Measurements from ENCODE around the gene TTC39B. TPM values are rescaled to one million over a fixed set of nuclear protein-coding genes. Genes with fewer than 3 reads are reported as not detected.

TTC39B gene
- total RNA-seq, 1 donor from 2014 or later: 7.0 TPM

DNA sequence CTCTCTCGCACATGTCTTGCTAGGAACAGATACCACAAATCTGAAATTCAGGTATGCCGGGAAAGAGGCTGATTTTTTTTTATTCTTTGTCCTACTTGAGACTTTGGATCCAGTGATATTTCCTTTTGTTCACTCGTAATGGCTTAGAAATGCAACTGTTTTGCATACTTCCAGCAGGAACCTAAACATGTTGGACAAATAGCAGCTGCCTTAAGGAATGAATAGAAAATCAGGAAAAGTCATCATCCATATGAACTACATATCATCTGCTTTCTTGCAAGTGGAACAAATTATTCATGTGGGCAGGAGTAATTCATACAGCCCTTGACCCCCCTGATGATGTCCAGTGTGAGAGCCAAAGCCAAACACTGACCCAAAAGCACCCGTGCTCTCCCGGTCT is 17.4 kb downstream of the TTC39B start:
- no peaks in the 10 kb centered on the region for H4K20me1 ChIP-seq (ENCODE audit: insufficient read depth, low read length)
- peaks cover 3% of the 10 kb centered on the region for H3K9me3 Mint-ChIP-seq (ENCODE audit: unreplicated experiment)
- peaks cover 5% of the 10 kb centered on the region for H3K36me3 Mint-ChIP-seq (ENCODE audit: low read depth, unreplicated experiment)
- no peaks in the 10 kb centered on the region for H3K4me1 ChIP-seq (ENCODE audit: insufficient read depth, low read length)
- FAIRE-seq (no peak), DNase-seq (ENCODE audit: low read depth) (no peak)
- no peak overlapping the region for H3K4me2 ChIP-seq (ENCODE audit: low read length)
- H3K36me3 ChIP-seq (ENCODE audit: insufficient read depth, low read length): no peaks in the 10 kb centered on the region
- H3K4me3 Mint-ChIP-seq (ENCODE audit: unreplicated experiment): no peak overlapping the region
- no peak overlapping the region for H3K9ac ChIP-seq (ENCODE audit: low read length)
- no peaks in the 10 kb centered on the region for H3K27me3 Mint-ChIP-seq (ENCODE audit: low read depth, unreplicated experiment)
- H3K9me3 ChIP-seq (ENCODE audit: insufficient read depth, low read depth, low read length): no peaks in the 10 kb centered on the region
- H3K79me2 ChIP-seq (ENCODE audit: insufficient read depth, low read length): no peaks in the 10 kb centered on the region
- H3K4me3 ChIP-seq (ENCODE audit: insufficient read depth, low read depth, low read length): no peak overlapping the region
- H2AFZ ChIP-seq (ENCODE audit: low read depth, low read length): no peak overlapping the region
- no peaks in the 10 kb centered on the region for H3K27me3 ChIP-seq (ENCODE audit: insufficient read depth, low read length)
- H3K27ac Mint-ChIP-seq (ENCODE audit: unreplicated experiment): no peak overlapping the region
- no peak overlapping the region for H3K27ac ChIP-seq (ENCODE audit: low read depth, low read length)
- TF ChIP-seq, protein P1, sequence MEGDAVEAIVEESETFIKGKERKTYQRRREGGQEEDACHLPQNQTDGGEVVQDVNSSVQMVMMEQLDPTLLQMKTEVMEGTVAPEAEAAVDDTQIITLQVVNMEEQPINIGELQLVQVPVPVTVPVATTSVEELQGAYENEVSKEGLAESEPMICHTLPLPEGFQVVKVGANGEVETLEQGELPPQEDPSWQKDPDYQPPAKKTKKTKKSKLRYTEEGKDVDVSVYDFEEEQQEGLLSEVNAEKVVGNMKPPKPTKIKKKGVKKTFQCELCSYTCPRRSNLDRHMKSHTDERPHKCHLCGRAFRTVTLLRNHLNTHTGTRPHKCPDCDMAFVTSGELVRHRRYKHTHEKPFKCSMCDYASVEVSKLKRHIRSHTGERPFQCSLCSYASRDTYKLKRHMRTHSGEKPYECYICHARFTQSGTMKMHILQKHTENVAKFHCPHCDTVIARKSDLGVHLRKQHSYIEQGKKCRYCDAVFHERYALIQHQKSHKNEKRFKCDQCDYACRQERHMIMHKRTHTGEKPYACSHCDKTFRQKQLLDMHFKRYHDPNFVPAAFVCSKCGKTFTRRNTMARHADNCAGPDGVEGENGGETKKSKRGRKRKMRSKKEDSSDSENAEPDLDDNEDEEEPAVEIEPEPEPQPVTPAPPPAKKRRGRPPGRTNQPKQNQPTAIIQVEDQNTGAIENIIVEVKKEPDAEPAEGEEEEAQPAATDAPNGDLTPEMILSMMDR (IDR thresholded peaks at IDR 0.05; ENCODE audit: insufficient read depth, low read depth, low read length): no peak
- TF ChIP-seq EZH2 (IDR thresholded peaks at IDR 0.05; ENCODE audit: insufficient read depth, low read length): no peak
- peaks cover 3% of the 10 kb centered on the region for H3K4me1 Mint-ChIP-seq (ENCODE audit: low read depth, unreplicated experiment)

DNA sequence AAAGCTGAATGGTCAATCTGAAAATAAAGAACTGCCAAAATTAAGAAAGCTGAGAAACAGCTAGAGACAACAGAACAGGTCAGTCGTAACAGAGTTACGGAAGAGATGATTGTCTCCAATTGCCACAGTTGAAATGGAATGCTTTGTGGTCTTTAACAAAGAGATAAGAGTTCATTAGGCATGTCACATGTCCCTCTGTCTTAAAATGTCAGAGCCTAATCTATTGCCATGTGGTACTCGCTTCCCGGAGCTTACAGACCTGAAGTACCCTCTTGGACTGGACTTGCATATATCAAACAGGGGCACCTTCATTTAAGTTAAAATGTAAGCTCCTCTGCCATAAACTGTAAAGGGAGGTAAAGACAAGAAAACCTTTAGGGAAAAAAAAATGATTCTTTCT is 19.7 kb downstream of the TTC39B start:
- H3K4me3 ChIP-seq (ENCODE audit: insufficient read depth, low read depth, low read length): no peak overlapping the region
- DNase-seq (ENCODE audit: low read depth) (no peak), FAIRE-seq (no peak)
- H3K27me3 ChIP-seq (ENCODE audit: insufficient read depth, low read length): no peaks in the 10 kb centered on the region
- no peak overlapping the region for H3K4me2 ChIP-seq (ENCODE audit: low read length)
- Mint-ChIP-seq H3K27me3 (ENCODE audit: low read depth, unreplicated experiment) (no peaks in the 10 kb centered on the region), H3K9me3 (ENCODE audit: unreplicated experiment) (peaks cover 3% of the 10 kb centered on the region), H3K4me3 (ENCODE audit: unreplicated experiment) (no peak overlapping the region), H3K27ac (ENCODE audit: unreplicated experiment) (no peak overlapping the region), H3K4me1 (ENCODE audit: low read depth, unreplicated experiment) (no peaks in the 10 kb centered on the region), H3K36me3 (ENCODE audit: low read depth, unreplicated experiment) (peaks cover 5% of the 10 kb centered on the region)
- no peaks in the 10 kb centered on the region for H3K9me3 ChIP-seq (ENCODE audit: insufficient read depth, low read depth, low read length)
- H3K9ac ChIP-seq (ENCODE audit: low read length): no peak overlapping the region
- peaks cover 8% of the 10 kb centered on the region for H3K79me2 ChIP-seq (ENCODE audit: insufficient read depth, low read length)
- H2AFZ ChIP-seq (ENCODE audit: low read depth, low read length): no peak overlapping the region
- H3K36me3 ChIP-seq (ENCODE audit: insufficient read depth, low read length): no peaks in the 10 kb centered on the region
- TF ChIP-seq EZH2 (IDR thresholded peaks at IDR 0.05; ENCODE audit: insufficient read depth, low read length): no peak
- TF ChIP-seq, protein P1 (IDR thresholded peaks at IDR 0.05; ENCODE audit: insufficient read depth, low read depth, low read length): no peak
- H3K27ac ChIP-seq (ENCODE audit: low read depth, low read length): no peak overlapping the region
- no peaks in the 10 kb centered on the region for H3K4me1 ChIP-seq (ENCODE audit: insufficient read depth, low read length)
- H4K20me1 ChIP-seq (ENCODE audit: insufficient read depth, low read length): peaks cover 5% of the 10 kb centered on the region

DNA sequence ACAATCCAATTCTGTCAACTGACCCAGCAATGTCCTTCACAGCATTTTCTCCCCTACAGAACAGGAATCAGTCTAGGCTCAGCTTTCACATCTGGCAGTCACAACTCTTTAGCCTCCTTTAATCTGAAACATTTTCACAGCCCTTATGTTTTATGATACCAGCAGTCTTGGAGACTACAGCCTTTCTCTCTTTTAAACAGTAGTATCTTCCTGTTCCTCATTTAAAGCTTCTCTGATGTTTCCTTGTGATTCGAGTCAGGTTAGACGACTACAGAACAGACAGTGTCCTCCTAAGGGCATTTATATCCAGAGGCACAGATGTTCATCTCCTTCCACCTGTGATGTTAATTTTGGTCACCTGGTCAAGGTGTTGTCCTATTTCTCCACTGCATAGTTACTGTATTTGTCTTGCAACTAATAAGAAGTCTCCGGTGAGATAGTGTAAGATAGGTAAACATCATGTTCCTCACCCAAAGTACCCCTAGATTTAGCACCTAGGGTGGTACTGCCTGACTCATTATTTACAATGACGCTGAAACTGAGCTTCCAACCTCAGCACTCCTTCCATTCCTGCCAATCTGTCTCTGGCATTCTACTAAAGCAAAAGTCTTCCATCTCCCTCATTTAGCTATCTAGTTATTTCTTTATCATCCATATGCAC is 20.7 kb downstream of the TTC39B start:
- H3K4me2 ChIP-seq (ENCODE audit: low read length): no peak overlapping the region
- H3K27me3 Mint-ChIP-seq (ENCODE audit: low read depth, unreplicated experiment): no peaks in the 10 kb centered on the region
- H3K4me1 ChIP-seq (ENCODE audit: insufficient read depth, low read length): no peaks in the 10 kb centered on the region
- H3K9me3 Mint-ChIP-seq (ENCODE audit: unreplicated experiment): peaks cover 3% of the 10 kb centered on the region
- no peak overlapping the region for H3K27ac ChIP-seq (ENCODE audit: low read depth, low read length)
- no peak overlapping the region for H3K4me3 ChIP-seq (ENCODE audit: insufficient read depth, low read depth, low read length)
- no peak overlapping the region for H3K9ac ChIP-seq (ENCODE audit: low read length)
- H3K36me3 ChIP-seq (ENCODE audit: insufficient read depth, low read length): no peaks in the 10 kb centered on the region
- no peak overlapping the region for H3K4me3 Mint-ChIP-seq (ENCODE audit: unreplicated experiment)
- no peak for FAIRE-seq
- no peaks in the 10 kb centered on the region for H3K4me1 Mint-ChIP-seq (ENCODE audit: low read depth, unreplicated experiment)
- H3K27me3 ChIP-seq (ENCODE audit: insufficient read depth, low read length): no peaks in the 10 kb centered on the region
- H3K36me3 Mint-ChIP-seq (ENCODE audit: low read depth, unreplicated experiment): peaks cover 4% of the 10 kb centered on the region
- no peak overlapping the region for H2AFZ ChIP-seq (ENCODE audit: low read depth, low read length)
- no peak overlapping the region for H3K27ac Mint-ChIP-seq (ENCODE audit: unreplicated experiment)
- no peak for DNase-seq (ENCODE audit: low read depth)
- H3K79me2 ChIP-seq (ENCODE audit: insufficient read depth, low read length): peaks cover 8% of the 10 kb centered on the region
- TF ChIP-seq, protein P1 (IDR thresholded peaks at IDR 0.05; ENCODE audit: insufficient read depth, low read depth, low read length): no peak
- peaks cover 5% of the 10 kb centered on the region for H4K20me1 ChIP-seq (ENCODE audit: insufficient read depth, low read length)
- H3K9me3 ChIP-seq (ENCODE audit: insufficient read depth, low read depth, low read length): no peaks in the 10 kb centered on the region
